Epithelial cell of esophagus (primary cell): ENCODE measurements around the gene ATP1A1.

Experiments used
- DNase-seq: peaks from one replicate; pipeline ENCODE4 v3.0.0; 2010; ENCODE audit warnings: low read depth
- H3K4me3 ChIP-seq: 2 replicates; pipeline ENCODE4 v1.5.1; 2011; ENCODE audit warnings: mild to moderate bottlenecking, low read length, control low read depth
- CTCF ChIP-seq: IDR thresholded peaks from 2 replicates; pipeline ENCODE4 v1.5.1; 2011; ENCODE audit warnings: low read depth, mild to moderate bottlenecking, low read length, control low read depth, inconsistent platforms; ENCODE audit not compliant: insufficient read depth; ENCODE audit errors: missing control alignments

Gene ATP1A1

GRCh38 chr1:116334015-116334547 lies 39.0 kb upstream of the ATP1A1 start:
- peak; percentile 82 for DNase-seq
- no peak overlapping the region for H3K4me3 ChIP-seq
- TF ChIP-seq CTCF = no peak

GRCh38 chr1:116334868-116335635 lies 38.0 kb upstream of the ATP1A1 start:
- no peak overlapping the region for H3K4me3 ChIP-seq
- TF ChIP-seq CTCF = no peak
- no peak for DNase-seq

GRCh38 chr1:116335850-116336624 lies 37.0 kb upstream of the ATP1A1 start:
- no peak for TF ChIP-seq CTCF
- no peak for DNase-seq
- H3K4me3 ChIP-seq = no peak overlapping the region

- TF ChIP-seq CTCF = no peak
- DNase-seq = no peak
- H3K4me3 ChIP-seq = no peak overlapping the region
These were observed 35.6 kb upstream of the ATP1A1 start for GRCh38 chr1:116337398-116337797.

GRCh38 chr1:116338400-116338799 lies 34.6 kb upstream of the ATP1A1 start:
- DNase-seq = no peak
- no peak for TF ChIP-seq CTCF
- no peak overlapping the region for H3K4me3 ChIP-seq

- TF ChIP-seq CTCF = no peak
- peak; percentile 94 for DNase-seq
- no peak overlapping the region for H3K4me3 ChIP-seq
These were observed 32.4 kb upstream of the ATP1A1 start for GRCh38 chr1:116340506-116341231.
